HT-29 (cell line): Measurements from ENCODE around the gene HDAC11. TPM values are rescaled to one million over a fixed set of nuclear protein-coding genes. Genes with fewer than 3 reads are reported as not detected.

ENCODE experiments used
- small RNA-seq: library from RNA; depleted of rRNA; stranded (forward); fragments of <200 nt; gene quantifications from one replicate; pipeline ENCODE3, GENCODE V24; 2014
- total RNA-seq: library from RNA; depleted of rRNA; stranded (reverse); fragments of >200 nt; shearing (Covaris generic); gene quantifications from 2 replicates; pipeline ENCODE4 v1.2.3, GENCODE V29; 2014; rRNA removed

Gene HDAC11
- total RNA-seq, 1 experiment from 2014 or later: 10.5 TPM

Small RNAs within 50 kb of the gene (small RNA-seq; reads per million reads assigned to genes)
- not detected for gene AC027124.2

Other genes with a start within 250 kb of the HDAC11 start
- gene NUP210, start 60.0 kb upstream of the HDAC11 start, total RNA-seq: 75.3 and 77.2 TPM in 2 replicates
- gene FBLN2, start 68.8 kb downstream of the HDAC11 start, total RNA-seq: 0.33 and 0.55 TPM in 2 replicates